A549 (cell line): Measurements from ENCODE around the gene HOXD11. TPM values are rescaled to one million over a fixed set of nuclear protein-coding genes. Genes with fewer than 3 reads are reported as not detected.
A peak's percentile ranks its signal among the peaks of the same experiment; 100 is the strongest.

Experiments
- ATAC-seq, 2 experiments: fragments of 200-7000 bp in 1 of 2; fragments of >200 bp in 1 of 2; cut with Nextera tagmentation in 1 of 2; cut with Tn5 transposase in 1 of 2; 3 replicates each; pipeline versions ENCODE4 v1.8.0 to v1.9.1; 2018 to 2020; ENCODE audit warnings: mild to moderate bottlenecking in 1 of 2, moderate library complexity in 1 of 2
- CTCF ChIA-PET: fragments of 300-600 bp; sonication (Branson Sonifier 250); formaldehyde crosslinking; extraction: SDS; loops from one replicate; lab custom pipeline; 2021; ENCODE audit warnings: antibody characterized with exemption, inconsistent platforms; lab: Yijun Ruan, JAX
- POLR2A ChIA-PET: fragments of 350-600 bp; formaldehyde crosslinking; extraction: SDS; loops from one replicate; lab custom pipeline; 2021; ENCODE audit warnings: antibody characterized with exemption, inconsistent platforms; lab: Yijun Ruan, JAX
- DNase-seq, 2 experiments: peaks; one replicate each; pipeline versions ENCODE4 v3.0.0 to v3.0.0-alpha.2; 2011 to 2016; ENCODE audit warnings: low read depth in 1 of 2, low spot score in 1 of 2
- FAIRE-seq: peaks from 2 replicates; lab custom pipeline; 2011; peaks lifted over from hg19 to GRCh38; lab: Jason Lieb, UNC
- H3K27ac ChIP-seq, 2 experiments: fragments of >200 bp; sonication (Bioruptor Twin); formaldehyde crosslinking; 3 replicates each; pipeline ENCODE4 v1.5.1; 2016 to 2017
- H3K4me1 ChIP-seq: fragments of >200 bp; sonication (Bioruptor Twin); formaldehyde crosslinking; 3 replicates; pipeline ENCODE4 v1.6.1; 2016
- H3K4me2 ChIP-seq: fragments of >200 bp; sonication (Bioruptor Twin); formaldehyde crosslinking; 3 replicates; pipeline ENCODE4 v1.6.1; 2016
- H3K4me3 ChIP-seq: fragments of >200 bp; sonication (Bioruptor Twin); formaldehyde crosslinking; 3 replicates; pipeline ENCODE4 v1.5.1; 2016
- H3K9me3 ChIP-seq: fragments of >200 bp; sonication (Bioruptor Twin); formaldehyde crosslinking; 3 replicates; pipeline ENCODE4 v1.6.1; 2016
- ATOH8 ChIP-seq: fragments of 250-450 bp; sonication (Bioruptor Pico); IDR thresholded peaks from 2 replicates; pipeline ENCODE4 v1.5.0; 2020; ENCODE audit warnings: low read depth, mild to moderate bottlenecking, moderate library complexity
- BHLHE40 ChIP-seq: IDR thresholded peaks from 2 replicates; pipeline ENCODE4 v1.6.1; 2012; ENCODE audit warnings: low read depth, low read length, inconsistent platforms
- CBX2 ChIP-seq: fragments of 200-600 bp; sonication (generic); IDR thresholded peaks from 2 replicates; pipeline ENCODE4 v1.6.1; 2016; ENCODE audit warnings: low read depth, mild to moderate bottlenecking, borderline replicate concordance
- CBX8 ChIP-seq: fragments of 200-600 bp; sonication (generic); IDR thresholded peaks from 2 replicates; pipeline ENCODE4 v1.6.1; 2016
- ESRRA ChIP-seq: fragments of 150-350 bp; IDR thresholded peaks from 2 replicates; pipeline ENCODE4 v1.6.1; 2014; ENCODE audit warnings: mild to moderate bottlenecking, low read length, borderline replicate concordance
- FOSL2 ChIP-seq, 2 experiments: fragments of 450-650 bp in 1 of 2; fragments of >200 bp in 1 of 2; sonication (Bioruptor Twin) in 1 of 2; formaldehyde crosslinking; IDR thresholded peaks; 2 replicates each; pipeline versions ENCODE4 v1.5.0 to v1.6.1; 2016 to 2020; ENCODE audit warnings: mild to moderate bottlenecking in 1 of 2, moderate library complexity in 1 of 2
- GATA3 ChIP-seq: IDR thresholded peaks from 2 replicates; pipeline ENCODE4 v1.6.1; 2012; ENCODE audit warnings: borderline replicate concordance
- HES2 ChIP-seq: fragments of >200 bp; sonication (Bioruptor Twin); formaldehyde crosslinking; IDR thresholded peaks from 2 replicates; pipeline ENCODE4 v1.6.1; 2016
- HOXA7 ChIP-seq: fragments of 250-450 bp; sonication (Bioruptor Pico); IDR thresholded peaks from 2 replicates; pipeline ENCODE4 v1.5.0; 2020; ENCODE audit warnings: mild to moderate bottlenecking, moderate library complexity
- HOXB13 ChIP-seq: fragments of 250-450 bp; sonication (Bioruptor Pico); IDR thresholded peaks from 2 replicates; pipeline ENCODE4 v1.5.0; 2020; ENCODE audit warnings: low read depth, mild to moderate bottlenecking, moderate library complexity
- JUN ChIP-seq, 2 experiments: fragments of >200 bp; sonication (Bioruptor Twin); formaldehyde crosslinking; IDR thresholded peaks; 2 replicates in 1 of 2; 3 replicates in 1 of 2; pipeline ENCODE4 v1.6.1; 2016 to 2017
- JUNB ChIP-seq: fragments of >200 bp; sonication (Bioruptor Twin); formaldehyde crosslinking; IDR thresholded peaks from 2 replicates; pipeline ENCODE4 v1.6.1; 2016
- KDM1A ChIP-seq: fragments of 200-600 bp; sonication (generic); IDR thresholded peaks from 2 replicates; pipeline ENCODE4 v1.6.1; 2016; ENCODE audit warnings: low read depth, mild to moderate bottlenecking
- KDM5A ChIP-seq: fragments of 200-600 bp; sonication (generic); IDR thresholded peaks from 2 replicates; pipeline ENCODE4 v1.6.1; 2016; ENCODE audit warnings: antibody characterized with exemption, mild to moderate bottlenecking
- MAFK ChIP-seq: fragments of 450-650 bp; IDR thresholded peaks from 2 replicates; pipeline ENCODE4 v1.6.1; 2014; ENCODE audit not compliant: partially characterized antibody
- MAX ChIP-seq: IDR thresholded peaks from 2 replicates; pipeline ENCODE4 v1.6.1; 2012
- PBX3 ChIP-seq: IDR thresholded peaks from 2 replicates; pipeline ENCODE4 v1.6.1; 2012
- RCOR1 ChIP-seq: fragments of 150-350 bp; IDR thresholded peaks from 2 replicates; pipeline ENCODE4 v1.6.1; 2014; ENCODE audit warnings: antibody characterized with exemption, low read length, low read depth
- RFX5 ChIP-seq: fragments of 450-650 bp; IDR thresholded peaks from 2 replicates; pipeline ENCODE4 v1.7.1; 2014; ENCODE audit warnings: antibody characterized with exemption, mild to moderate bottlenecking, moderate library complexity
- ZSCAN20 ChIP-seq: fragments of 250-450 bp; sonication (Bioruptor Pico); IDR thresholded peaks from 2 replicates; pipeline ENCODE4 v1.8.0; 2022; ENCODE audit warnings: mild to moderate bottlenecking, moderate library complexity
- WGBS: methylation state at CpG from one replicate; pipeline ENCODE4 v1.1.6; 2017; ENCODE audit errors: missing lambda C conversion rate; 5-methylcytosine and 5-hydroxymethylcytosine counted together
- polyA plus RNA-seq, 4 experiments: library from polyadenylated mRNA; depleted of rRNA in 3 of 4; stranded (reverse); fragments of >200 nt; fragmentation: RNase III in 1 of 4; extraction: RNeasy Plus Mini Kit Qiagen cat#74134 plus additional on column Dnase treatment in 1 of 4; gene quantifications; 2 replicates in 3 of 4; 3 replicates in 1 of 4; pipeline ENCODE4 v1.2.3, GENCODE V29; 2011 to 2017
- TF ChIP-seq, protein P1 (sequence below): IDR thresholded peaks from 2 replicates; pipeline ENCODE4 v1.6.1; 2012; ENCODE audit warnings: low read depth, borderline replicate concordance

Gene HOXD11
- polyA plus RNA-seq, 2 of the 4 experiments (the other 2 are of a cell fraction) = 2.6 to 4.8 TPM

DNA sequence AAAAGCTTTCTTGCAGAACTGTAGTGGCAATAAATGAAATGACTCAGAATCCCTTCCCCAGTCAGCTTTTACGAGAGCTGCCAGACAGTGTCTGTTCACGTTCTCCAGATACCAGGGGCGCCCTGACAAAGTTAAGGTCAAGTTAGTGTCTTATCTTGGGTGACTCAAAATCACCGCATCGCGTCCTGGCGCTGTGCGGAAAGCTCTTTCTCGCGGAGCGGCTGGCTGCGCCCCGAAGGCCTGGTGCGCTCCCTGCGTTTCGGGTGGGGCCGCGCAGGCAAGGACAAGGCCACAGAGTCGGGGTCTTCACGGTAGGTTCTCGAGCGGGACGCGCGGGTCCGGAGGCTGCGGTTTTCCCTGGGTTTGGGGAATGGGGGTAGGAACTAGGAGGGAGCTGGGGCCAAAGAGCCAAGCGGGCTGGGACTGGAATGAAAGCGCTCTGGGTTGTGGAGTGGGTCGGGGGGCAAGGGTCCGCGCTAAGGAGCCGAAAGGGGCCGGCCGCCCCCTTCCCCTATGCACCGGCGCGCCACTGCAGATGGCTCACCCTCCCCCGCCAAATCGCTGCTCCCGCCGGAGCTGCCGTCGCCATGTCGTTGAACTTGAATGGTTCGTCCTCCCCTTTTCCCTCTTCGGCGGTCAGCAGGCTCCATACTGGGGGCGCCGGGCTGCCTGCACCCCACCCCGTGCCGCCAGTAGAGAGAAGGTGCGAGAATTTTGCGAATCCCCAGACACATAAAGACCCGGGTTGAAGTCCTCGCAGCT, 2.6 kb upstream of the HOXD11 start (continued):
- TF ChIP-seq ATOH8 (CRISPR knock-in tag) = no peak
- TF ChIP-seq ZSCAN20 (CRISPR knock-in tag) = no peak
- no peak for TF ChIP-seq RFX5
- TF ChIP-seq HOXB13 (CRISPR knock-in tag) = no peak
- TF ChIP-seq JUN (IDR thresholded peaks at IDR 0.05) = peak in 1 of 2 experiments; percentile 60; a peak in 2 of 5 replicates
- TF ChIP-seq KDM5A = no peak
- TF ChIP-seq CBX2 = no peak
- no peak for TF ChIP-seq MAFK
- TF ChIP-seq FOSL2 (IDR thresholded peaks at IDR 0.05) = 0 out of 2 replicates have a peak, but pooled peaks have one; percentile 14
- TF ChIP-seq FOSL2 (CRISPR knock-in tag; IDR thresholded peaks at IDR 0.05) = peak; percentile 57
- TF ChIP-seq, protein P1, sequence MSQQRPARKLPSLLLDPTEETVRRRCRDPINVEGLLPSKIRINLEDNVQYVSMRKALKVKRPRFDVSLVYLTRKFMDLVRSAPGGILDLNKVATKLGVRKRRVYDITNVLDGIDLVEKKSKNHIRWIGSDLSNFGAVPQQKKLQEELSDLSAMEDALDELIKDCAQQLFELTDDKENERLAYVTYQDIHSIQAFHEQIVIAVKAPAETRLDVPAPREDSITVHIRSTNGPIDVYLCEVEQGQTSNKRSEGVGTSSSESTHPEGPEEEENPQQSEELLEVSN = peak; percentile 44; the same call in 1 of the 2 replicates
- peak; percentile 57; the same call in 1 of the 2 replicates for TF ChIP-seq GATA3
- no peak for TF ChIP-seq HOXA7 (CRISPR knock-in tag)
- no peak for TF ChIP-seq HES2
- 0 out of 2 replicates have a peak, but pooled peaks have one; percentile 39 for TF ChIP-seq MAX
- TF ChIP-seq PBX3 = no peak
- no peak for TF ChIP-seq BHLHE40
- no peak for TF ChIP-seq CBX8

- DNase-seq = no peak
- FAIRE-seq = no peak
- peak overlapping the region; percentile 72 to 90 for H3K27ac ChIP-seq
- peak; percentile 6 to 50; a peak in 3 of 6 replicates for ATAC-seq
- peaks cover 30% of the 10 kb centered on the region for H3K4me1 ChIP-seq
- peak overlapping the region; percentile 97 for H3K4me2 ChIP-seq
- no peaks in the 10 kb centered on the region for H3K9me3 ChIP-seq
- ChIA-PET POLR2A (interaction anchor here (1.2 kb wide), 1 partner anchor 164 kb away, joined by 3 read pairs; the partner anchor contains the start of gene MTX2), CTCF (interaction anchor here (1.0 to 2.3 kb wide), 7 partner anchors 9 to 419 kb away, joined by 3 to 9 read pairs (median 3); no protein-coding TSS in a partner anchor)
- peak overlapping the region; percentile 56 for H3K4me3 ChIP-seq
- TF ChIP-seq JUNB (no peak), HOXA7 (CRISPR knock-in tag) (no peak), RCOR1 (no peak), ZSCAN20 (CRISPR knock-in tag) (no peak), KDM1A (no peak), ESRRA (no peak)
- 75% methylated on average over 25 of the region's 25 CpGs for WGBS
Observed at GRCh38 chr2:176105078-176105729, 1.9 kb upstream of the HOXD11 start.
